ENCODE measurements around the gene MAMDC4. TPM values are rescaled to one million over a fixed set of nuclear protein-coding genes. Genes with fewer than 3 reads are reported as not detected.
A peak's percentile ranks its signal among the peaks of the same experiment; 100 is the strongest.

Gene MAMDC4
- total RNA-seq, 2 donors from 2014 or later, result 6.5 to 25.7 TPM

DNA sequence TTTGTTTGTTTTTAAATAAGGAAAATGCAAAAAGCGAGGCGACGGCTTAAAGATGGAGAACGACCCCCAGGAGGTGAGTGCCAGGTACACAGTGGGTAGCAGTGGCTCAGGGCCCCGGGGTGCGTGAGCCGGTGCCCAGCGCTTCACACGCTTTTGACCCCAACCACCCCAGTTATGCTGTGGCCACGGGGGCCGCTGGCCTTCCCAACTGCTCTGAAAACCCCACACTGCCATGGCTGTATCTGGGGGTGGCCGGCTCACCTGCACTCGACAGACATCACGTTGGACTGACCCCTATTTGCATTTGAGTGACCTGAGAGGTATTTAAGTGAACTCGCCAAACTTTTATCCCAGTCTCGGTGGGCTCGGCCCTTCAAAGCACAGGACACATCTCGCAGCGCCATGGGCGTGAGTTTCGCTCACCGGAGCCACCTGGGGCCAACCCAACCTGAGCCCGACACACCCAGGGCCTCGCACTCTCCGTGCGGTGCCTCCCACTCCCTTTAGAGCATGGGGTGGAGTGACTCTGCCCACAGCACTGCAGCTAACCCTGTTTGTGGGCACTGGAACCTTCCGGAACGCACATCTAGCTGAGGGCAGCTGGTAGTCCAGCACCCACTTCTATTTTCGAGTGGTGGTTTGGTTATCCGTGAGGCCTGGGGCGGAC, 23.5 kb upstream of the MAMDC4 start:
- no peaks in the 10 kb centered on the region for H3K9me3 ChIP-seq
- no peak overlapping the region for H3K27ac ChIP-seq
- ATAC-seq (no peak), DNase-seq (peak in 1 of 4 donors; percentile 11)
- 94 to 97% methylated on average over 23 to 31 of the region's 31 CpGs for WGBS, 2 donors
- no peaks in the 10 kb centered on the region for H3K27me3 ChIP-seq
- H3K4me3 ChIP-seq, result no peak overlapping the region
- peaks cover 25% of the 10 kb centered on the region for H3K4me1 ChIP-seq
- TF ChIP-seq, protein P1, sequence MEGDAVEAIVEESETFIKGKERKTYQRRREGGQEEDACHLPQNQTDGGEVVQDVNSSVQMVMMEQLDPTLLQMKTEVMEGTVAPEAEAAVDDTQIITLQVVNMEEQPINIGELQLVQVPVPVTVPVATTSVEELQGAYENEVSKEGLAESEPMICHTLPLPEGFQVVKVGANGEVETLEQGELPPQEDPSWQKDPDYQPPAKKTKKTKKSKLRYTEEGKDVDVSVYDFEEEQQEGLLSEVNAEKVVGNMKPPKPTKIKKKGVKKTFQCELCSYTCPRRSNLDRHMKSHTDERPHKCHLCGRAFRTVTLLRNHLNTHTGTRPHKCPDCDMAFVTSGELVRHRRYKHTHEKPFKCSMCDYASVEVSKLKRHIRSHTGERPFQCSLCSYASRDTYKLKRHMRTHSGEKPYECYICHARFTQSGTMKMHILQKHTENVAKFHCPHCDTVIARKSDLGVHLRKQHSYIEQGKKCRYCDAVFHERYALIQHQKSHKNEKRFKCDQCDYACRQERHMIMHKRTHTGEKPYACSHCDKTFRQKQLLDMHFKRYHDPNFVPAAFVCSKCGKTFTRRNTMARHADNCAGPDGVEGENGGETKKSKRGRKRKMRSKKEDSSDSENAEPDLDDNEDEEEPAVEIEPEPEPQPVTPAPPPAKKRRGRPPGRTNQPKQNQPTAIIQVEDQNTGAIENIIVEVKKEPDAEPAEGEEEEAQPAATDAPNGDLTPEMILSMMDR (IDR thresholded peaks at IDR 0.05), result no peak
- TF ChIP-seq POLR2A (IDR thresholded peaks at IDR 0.05), result no peak
- peaks cover 0 to 20% of the 10 kb centered on the region in 2 donors for H3K36me3 ChIP-seq (replicated peaks in 1 of 2; ENCODE audit: insufficient read depth in 1 of 2, low read depth in 2 of 2)
- intact Hi-C loops (cut with DNase I), result no loop called here

DNA sequence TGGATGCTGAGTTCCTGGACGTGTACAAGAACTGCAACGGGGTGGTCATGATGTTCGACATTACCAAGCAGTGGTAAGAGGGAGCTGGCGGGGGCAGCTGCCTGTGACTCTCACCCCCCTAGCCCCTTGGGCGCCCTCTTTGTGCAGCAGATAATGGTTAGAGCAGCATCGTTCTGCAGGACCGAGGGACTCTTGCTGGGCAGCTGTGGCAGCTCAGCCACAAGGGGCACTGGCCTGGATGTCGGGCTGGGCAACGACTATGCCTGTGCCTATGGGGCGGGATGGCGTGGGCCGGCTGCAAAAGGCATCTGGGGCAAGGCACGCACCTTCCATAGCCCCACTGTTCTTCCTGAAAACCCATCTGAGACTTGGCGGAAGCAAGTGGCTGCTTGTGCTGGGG, 22.7 kb upstream of the MAMDC4 start:
- ATAC-seq, result no peak
- no peaks in the 10 kb centered on the region for H3K9me3 ChIP-seq
- H3K4me1 ChIP-seq, result peaks cover 20% of the 10 kb centered on the region
- TF ChIP-seq, protein P1 (IDR thresholded peaks at IDR 0.05), result no peak
- TF ChIP-seq POLR2A (IDR thresholded peaks at IDR 0.05), result no peak
- DNase-seq, result peak in 3 of 4 donors; percentile 1 to 10 (median 10)
- H3K27me3 ChIP-seq, result no peaks in the 10 kb centered on the region
- H3K36me3 ChIP-seq (replicated peaks in 1 of 2; ENCODE audit: insufficient read depth in 1 of 2, low read depth in 2 of 2), result peaks cover 0 to 20% of the 10 kb centered on the region in 2 donors
- H3K4me3 ChIP-seq, result no peak overlapping the region
- intact Hi-C loops (cut with DNase I), result no loop called here
- no peak overlapping the region for H3K27ac ChIP-seq
- WGBS, 2 donors, result 89 to 93% methylated on average over 11 to 14 of the region's 14 CpGs

DNA sequence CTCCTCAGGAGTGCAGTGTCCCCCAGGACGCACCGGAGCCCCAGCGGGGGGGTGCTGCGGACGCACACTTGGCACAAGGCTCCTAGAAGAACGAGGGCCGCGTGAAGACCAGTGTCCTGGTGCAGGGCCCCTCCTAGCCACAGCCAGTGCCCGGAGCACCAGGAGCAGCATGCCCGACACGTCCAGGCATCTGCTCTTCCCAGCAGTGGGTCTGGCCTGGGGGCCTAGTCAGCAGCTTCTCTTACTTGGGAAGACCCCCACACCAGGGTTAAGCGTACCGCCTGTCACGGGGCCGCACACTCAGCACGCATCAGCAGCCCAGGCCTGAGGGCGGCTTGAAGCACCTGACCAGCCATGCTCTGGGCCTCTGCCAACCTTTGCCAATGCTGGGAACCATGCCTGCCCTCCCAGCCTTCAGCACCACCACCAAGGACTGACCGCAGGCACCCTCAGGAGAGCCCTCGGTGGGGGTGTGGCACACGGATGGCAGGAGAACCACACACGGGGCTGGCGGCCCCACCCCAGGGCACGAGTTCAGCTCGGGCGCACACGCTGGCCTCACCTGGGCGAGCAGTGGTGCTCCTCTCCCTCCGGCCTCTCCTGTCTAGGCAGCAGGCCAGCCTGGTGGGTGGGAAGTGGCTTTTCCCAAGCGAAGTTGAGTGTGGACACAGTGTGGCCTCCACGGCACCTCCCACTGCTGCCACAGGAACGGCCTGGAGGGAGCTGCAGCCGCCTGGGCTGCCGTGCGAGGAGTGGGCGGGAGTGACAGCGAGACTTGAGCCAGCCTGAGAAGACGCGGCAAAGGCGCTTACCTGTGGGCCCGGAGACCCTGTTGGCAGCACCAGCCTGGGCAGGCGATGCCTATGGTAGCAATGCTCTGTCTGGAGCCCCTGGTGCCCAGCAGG, 21.9 kb upstream of the MAMDC4 start:
- H3K27me3 ChIP-seq, result no peaks in the 10 kb centered on the region
- H3K4me1 ChIP-seq, result peaks cover 20% of the 10 kb centered on the region
- TF ChIP-seq POLR2A (IDR thresholded peaks at IDR 0.05), result no peak
- TF ChIP-seq, protein P1 (IDR thresholded peaks at IDR 0.05), result no peak
- 89 to 93% methylated on average over 20 to 41 of the region's 41 CpGs for WGBS, 2 donors
- H3K9me3 ChIP-seq, result no peaks in the 10 kb centered on the region
- H3K4me3 ChIP-seq, result no peak overlapping the region
- no peak overlapping the region for H3K27ac ChIP-seq
- intact Hi-C loops (cut with DNase I), result no loop called here
- DNase-seq, result peak in 3 of 4 donors; percentile 1 to 13 (median 11)
- H3K36me3 ChIP-seq (replicated peaks in 1 of 2; ENCODE audit: insufficient read depth in 1 of 2, low read depth in 2 of 2), result peaks cover 0 to 20% of the 10 kb centered on the region in 2 donors
- no peak for ATAC-seq

DNA sequence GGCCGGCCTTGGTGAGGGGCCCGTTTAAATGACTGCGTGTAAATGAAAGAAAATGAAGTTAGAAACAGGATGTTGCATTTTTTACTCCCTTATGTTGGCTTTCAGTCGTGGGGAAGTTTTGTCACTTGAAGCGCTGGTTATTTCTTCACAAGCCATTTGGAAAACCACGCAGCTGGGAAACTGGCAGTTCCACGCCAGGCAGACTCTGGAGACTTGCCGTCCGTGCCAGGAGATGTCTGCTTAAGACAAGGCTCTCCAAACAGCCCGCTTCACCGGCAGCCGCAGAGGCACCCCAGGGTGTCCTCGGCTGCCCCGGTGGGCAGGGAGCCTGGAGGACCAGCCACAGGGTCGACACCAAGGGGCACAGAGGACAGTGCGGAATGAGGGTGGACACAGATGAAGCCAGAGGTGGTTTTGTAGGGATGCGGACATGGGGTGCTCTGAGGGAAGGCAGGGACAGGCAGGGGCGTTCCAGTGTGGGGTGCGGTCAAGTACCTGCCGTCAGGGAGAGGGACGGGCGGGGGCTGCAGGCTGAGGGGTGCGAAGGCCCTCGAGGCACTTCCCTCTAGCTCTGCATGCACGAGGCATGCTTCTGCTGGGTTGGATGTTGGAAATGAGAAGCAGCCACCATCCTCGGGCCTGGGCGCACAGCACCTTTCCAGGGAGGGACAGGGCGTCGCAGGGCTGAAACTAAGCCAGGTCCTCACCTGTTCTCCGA, 21.0 kb upstream of the MAMDC4 start:
- intact Hi-C loops (cut with DNase I), result no loop called here
- peak in 1 of 4 donors; percentile 10 for DNase-seq
- no peaks in the 10 kb centered on the region for H3K9me3 ChIP-seq
- peaks cover 20% of the 10 kb centered on the region for H3K4me1 ChIP-seq
- no peak overlapping the region for H3K4me3 ChIP-seq
- no peak for TF ChIP-seq POLR2A (IDR thresholded peaks at IDR 0.05)
- TF ChIP-seq, protein P1 (IDR thresholded peaks at IDR 0.05), result no peak
- 90 to 91% methylated on average over 28 of the region's 30 CpGs for WGBS, 2 donors
- ATAC-seq, result no peak
- peaks cover 0 to 20% of the 10 kb centered on the region in 2 donors for H3K36me3 ChIP-seq (replicated peaks in 1 of 2; ENCODE audit: insufficient read depth in 1 of 2, low read depth in 2 of 2)
- H3K27ac ChIP-seq, result no peak overlapping the region
- no peaks in the 10 kb centered on the region for H3K27me3 ChIP-seq

Data from body of pancreas (tissue), 4 donors.